Epidermal melanocyte (primary cell): ENCODE results near the gene ARL6IP4.

Source experiments
- DNase-seq: peaks from one replicate; pipeline ENCODE4 v3.0.0; 2011; ENCODE audit warnings: low spot score; ENCODE audit not compliant: insufficient read length

The ARL6IP4 gene

GRCh38 chr12:122990961-122991622 is 10.6 kb downstream of the ARL6IP4 start:
- no peak for DNase-seq

- DNase-seq: no peak
These were observed 11.3 kb downstream of the ARL6IP4 start for GRCh38 chr12:122991623-122992275.

GRCh38 chr12:122992386-122992785 is 11.9 kb downstream of the ARL6IP4 start:
- no peak for DNase-seq

- DNase-seq: peak; percentile 17
These were observed 13.7 kb downstream of the ARL6IP4 start for GRCh38 chr12:122994140-122994675.

- DNase-seq: peak; percentile 2
These were observed 14.5 kb downstream of the ARL6IP4 start for GRCh38 chr12:122994781-122995502.

DNA sequence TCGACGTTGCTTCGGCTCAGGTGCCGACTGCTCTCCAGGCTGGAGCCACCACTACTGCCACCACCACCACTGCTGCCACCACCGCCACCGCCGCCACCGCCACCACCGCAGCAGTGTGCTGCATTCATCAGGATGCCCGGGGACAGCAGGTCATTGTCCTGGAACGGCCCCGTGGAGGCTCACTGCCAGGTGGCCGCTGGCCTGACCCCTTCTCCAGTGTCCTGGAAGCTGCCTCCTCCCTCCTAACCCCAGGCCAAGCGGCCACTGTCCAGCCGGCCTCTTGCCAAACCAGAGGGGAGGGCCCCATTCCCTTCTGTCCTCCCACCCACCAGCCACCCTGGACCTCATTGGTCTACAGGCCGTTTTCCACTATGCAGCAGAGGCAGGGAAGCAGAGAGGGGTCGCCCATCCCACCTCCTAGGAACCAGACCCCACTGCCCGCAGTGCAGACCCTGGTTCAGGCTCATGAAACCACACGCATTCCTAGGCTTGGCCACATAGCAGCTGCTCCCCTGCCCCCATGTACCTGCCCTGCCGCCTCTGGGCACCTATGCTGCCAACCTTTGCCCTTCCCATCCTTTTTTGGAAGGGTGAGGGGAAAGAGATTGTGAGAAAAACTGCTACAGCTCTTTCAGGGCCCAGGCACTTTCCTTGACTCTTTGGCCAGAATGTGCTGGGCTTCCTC is 15.2 kb downstream of the ARL6IP4 start:
- no peak for DNase-seq

- DNase-seq: no peak
These were observed 15.7 kb downstream of the ARL6IP4 start for GRCh38 chr12:122996188-122996601.

DNA sequence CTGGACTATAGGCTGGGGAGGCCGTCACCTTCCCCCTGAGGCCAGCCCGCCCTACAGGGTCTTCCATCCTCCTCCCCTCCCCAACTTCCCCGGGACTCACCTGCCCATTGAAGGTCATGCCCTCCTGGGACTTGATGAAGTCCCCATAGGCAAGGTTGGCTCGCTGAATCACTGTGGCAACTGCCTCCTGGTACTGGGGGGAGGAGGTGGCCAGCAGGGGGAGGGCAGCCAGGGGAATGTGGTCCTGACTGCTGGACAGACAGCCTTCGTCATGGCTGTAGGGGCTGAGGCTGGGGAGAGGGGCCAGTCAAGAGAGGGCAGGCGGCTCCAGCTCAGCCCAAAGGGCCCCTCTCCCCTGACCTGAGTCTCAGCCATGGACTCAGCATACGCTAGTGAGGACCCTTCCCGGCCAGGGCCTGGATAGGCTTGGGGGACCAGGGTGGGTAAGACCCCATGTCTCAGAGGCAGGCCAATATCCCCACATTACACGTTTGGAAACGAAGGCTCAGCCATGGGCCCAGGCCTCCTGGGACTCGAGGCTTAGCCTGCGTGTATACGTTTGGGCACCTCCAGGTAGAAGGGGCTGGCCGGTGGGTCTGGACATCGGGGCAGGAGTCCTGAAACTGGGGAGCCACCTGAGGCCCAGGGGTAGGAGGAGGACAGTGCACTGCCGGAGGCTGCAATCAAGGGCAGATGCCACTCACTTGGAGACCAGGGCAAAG is 16.3 kb downstream of the ARL6IP4 start:
- no peak for DNase-seq

GRCh38 chr12:122997343-122998250 is 17.1 kb downstream of the ARL6IP4 start:
- DNase-seq: no peak

DNA sequence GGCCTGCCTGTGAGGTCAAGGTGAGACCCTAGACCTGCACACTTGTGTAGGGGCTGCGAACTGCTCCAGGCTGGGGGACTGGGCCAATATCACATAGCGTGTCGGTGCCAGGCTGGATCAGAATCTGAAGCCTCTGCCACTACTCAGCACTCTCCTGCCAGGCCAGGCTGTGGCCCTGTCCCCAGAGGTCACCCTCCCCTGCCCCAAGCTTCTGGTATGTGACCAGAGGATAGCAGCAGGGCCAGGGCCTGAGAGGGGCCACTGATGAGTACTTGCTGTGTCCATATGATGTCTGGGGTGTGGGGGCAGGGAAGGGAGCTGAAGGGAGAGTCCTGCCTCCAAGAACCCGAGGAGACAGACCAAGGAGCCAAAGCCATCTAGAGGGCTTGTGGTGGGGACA is 17.8 kb downstream of the ARL6IP4 start:
- no peak for DNase-seq

GRCh38 chr12:122999196-122999946 is 18.9 kb downstream of the ARL6IP4 start:
- DNase-seq: no peak

GRCh38 chr12:122999986-123000420 is 19.5 kb downstream of the ARL6IP4 start:
- DNase-seq: no peak

DNA sequence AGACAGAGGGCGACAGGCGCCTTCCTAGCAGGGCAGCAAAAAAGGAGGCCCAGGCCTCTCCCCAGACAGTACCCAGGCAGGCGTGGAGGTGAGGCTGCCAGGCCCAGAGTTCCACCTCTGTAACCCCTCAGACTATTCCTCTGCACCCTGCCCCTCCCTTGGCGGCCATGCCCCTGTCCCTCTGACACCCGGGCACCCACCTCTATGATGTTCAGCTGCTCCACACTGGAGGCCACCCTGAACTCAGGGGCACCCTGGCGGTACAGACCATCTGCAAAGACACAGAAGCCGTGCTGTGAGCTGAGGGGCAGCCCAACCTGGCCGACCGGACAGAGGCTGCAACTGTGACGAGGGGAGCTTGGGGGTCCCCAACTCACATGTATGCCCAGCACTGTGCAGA is 20.1 kb downstream of the ARL6IP4 start:
- DNase-seq: no peak

DNA sequence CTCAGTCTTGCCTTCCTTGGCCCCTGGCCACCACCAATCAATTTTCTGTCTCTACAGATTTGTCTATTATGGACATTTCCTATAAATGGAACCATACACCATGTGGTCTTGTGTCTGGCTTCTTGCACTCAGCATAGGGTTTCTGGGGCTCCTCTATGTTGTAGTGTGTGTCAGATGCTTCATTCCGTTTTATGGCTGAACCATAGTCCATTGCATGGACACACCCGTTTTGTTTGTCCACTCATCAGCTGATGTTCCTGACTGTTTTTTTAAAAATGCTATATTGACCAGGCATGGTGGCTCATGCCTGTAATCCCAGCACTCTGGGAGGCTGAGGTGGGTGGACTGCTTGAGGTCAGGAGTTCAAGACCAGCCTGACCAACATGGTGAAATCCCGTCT is 21.0 kb downstream of the ARL6IP4 start:
- no peak for DNase-seq

DNA sequence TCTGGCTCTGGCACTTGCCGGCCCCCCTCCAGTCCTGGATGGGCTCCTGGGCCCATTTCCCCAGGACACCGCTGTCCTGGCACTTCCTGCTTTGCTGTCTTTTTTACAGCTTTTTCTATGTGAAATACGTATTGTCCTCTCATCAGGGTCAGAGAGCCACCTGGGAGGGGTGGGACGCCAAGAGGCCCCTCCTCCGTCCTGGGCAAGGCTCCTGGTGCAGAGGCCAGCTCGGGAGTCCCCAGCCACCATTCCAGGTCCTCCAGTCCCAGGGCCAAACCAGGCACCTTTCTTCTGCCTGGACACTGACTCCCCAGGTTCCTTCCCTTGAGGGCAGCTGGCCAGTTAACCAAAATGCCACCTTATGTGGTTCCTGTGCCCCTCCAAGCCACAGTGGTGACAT is 22.8 kb downstream of the ARL6IP4 start:
- no peak for DNase-seq

- DNase-seq: no peak
These were observed 23.8 kb downstream of the ARL6IP4 start for GRCh38 chr12:123004287-123004686.

- no peak for DNase-seq
These were observed 24.7 kb downstream of the ARL6IP4 start for GRCh38 chr12:123005081-123005626.

DNA sequence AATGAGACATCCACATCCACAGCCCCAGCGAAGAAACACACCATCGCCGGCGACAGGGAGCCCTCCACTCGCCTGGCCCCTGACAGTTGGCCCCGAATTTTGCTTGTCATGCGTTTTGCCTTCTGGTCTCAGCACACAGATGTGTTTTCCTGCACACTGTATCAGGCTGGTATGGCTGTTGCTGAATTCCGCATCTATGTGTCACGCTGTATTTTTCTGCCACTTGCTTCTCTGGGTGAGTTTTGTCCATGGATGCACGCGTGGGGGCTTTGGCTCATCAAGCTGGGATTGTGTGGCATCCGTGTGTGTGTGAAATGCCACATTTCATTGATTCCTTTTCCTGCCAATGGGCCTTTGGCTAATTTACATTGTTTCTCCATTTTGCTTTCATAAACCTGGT is 26.5 kb downstream of the ARL6IP4 start:
- no peak for DNase-seq

DNA sequence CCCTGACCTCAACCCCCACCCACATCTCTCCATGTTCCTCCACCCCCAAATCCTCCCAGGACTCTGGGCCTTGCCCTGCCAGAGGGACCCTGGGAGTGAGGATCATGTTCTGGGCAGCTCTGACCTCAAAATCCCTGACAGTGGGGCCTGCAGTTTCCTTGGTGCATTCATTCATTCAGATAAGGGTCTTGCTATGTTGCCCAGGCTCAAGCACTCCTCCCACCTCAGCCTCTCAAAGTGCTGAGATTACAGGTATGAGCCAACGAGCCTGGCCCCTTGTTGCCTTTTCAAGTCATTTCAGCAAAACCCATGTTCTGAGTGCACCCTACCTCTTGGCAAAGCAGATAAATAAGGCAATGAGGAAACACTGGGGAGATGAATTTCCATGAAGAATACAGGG is 29.6 kb downstream of the ARL6IP4 start:
- DNase-seq: no peak
